Erythroblast (primary cell): ENCODE measurements around the gene PRXL2A.

Experiments used
- GATA1 ChIP-seq: IDR thresholded peaks from 2 replicates; pipeline ENCODE4 v1.6.1; 2011; ENCODE audit warnings: low read depth, mild to moderate bottlenecking, control low read depth, low read length, moderate library complexity
- POLR2A ChIP-seq: IDR thresholded peaks from 2 replicates; pipeline ENCODE4 v1.6.1; 2011; ENCODE audit warnings: mild to moderate bottlenecking, low read length

DNA sequence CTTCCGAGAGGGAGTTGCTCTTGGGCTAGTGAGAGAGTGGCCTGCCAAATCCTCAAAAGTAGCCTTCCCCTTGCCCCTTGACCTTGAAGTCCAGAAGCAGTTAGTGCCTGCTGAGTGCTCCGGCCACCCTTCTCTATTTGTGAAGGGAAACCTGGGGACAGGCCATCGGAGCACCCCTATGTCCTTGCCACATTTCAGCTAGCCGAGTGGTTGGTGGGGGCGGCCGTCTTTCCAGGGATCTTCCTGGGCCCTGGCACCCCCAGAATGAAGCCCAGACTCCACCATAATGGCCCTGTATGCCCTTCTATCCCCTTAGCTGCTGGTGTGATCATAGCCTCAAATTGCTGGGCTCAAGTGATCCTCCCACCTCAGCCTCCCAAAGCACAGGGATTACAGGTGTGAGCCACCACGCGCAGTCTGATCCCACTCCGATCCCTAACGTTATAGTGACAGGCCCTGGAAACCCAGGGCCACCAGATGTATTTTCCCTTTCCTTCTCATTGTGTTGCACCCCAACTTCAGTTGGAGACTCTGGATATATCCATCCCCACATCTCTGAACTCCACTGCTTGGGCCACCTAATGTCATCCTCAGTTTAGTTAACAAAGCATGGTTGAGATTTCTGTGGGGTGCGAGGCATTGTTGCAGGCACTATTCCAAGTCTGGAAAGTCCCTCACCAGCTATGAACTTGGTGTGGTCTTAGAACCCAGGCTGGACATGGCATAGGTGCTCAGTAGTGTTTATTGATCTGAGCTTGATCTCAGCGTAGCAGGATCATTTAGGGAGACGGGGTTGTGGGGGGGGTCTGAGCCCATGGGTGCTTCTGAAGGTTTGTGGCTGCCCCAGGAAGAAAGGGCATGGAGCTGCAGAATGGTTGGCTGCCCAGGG, 47.4 kb downstream of the PRXL2A start:
- no peak for TF ChIP-seq POLR2A
- TF ChIP-seq GATA1, result no peak
